BE2C (cell line): ENCODE results near the gene IFRD1.
"Not testable (repeated sequence)": the region's sequence is repeated elsewhere in the genome, so short reads cannot be mapped to it uniquely, and the experiment has no call there.

Source experiments
- DNase-seq: peaks from one replicate; pipeline ENCODE4 v3.0.0-alpha.2; 2020
- H3K27me3 ChIP-seq: fragments of 250-450 bp; sonication (Bioruptor Pico); 2 replicates; pipeline ENCODE4 v1.5.1; 2020; ENCODE audit warnings: mild to moderate bottlenecking
- H3K36me3 ChIP-seq: fragments of 250-450 bp; sonication (Bioruptor Pico); 2 replicates; pipeline ENCODE4 v1.5.1; 2020; ENCODE audit warnings: mild to moderate bottlenecking
- H3K4me1 ChIP-seq: fragments of 250-450 bp; sonication (Bioruptor Pico); 2 replicates; pipeline ENCODE4 v1.5.1; 2020
- H3K4me3 ChIP-seq: 2 replicates; pipeline ENCODE4 v1.5.1; 2011; ENCODE audit warnings: low read depth, low read length
- H3K9me3 ChIP-seq: fragments of 250-450 bp; sonication (Bioruptor Pico); 2 replicates; pipeline ENCODE4 v1.5.1; 2020
- CTCF ChIP-seq: IDR thresholded peaks from 2 replicates; pipeline ENCODE4 v1.5.1; 2012; ENCODE audit warnings: mild to moderate bottlenecking, low read depth, low read length

The IFRD1 gene

GRCh38 chr7:112510001-112510742 lies 59.9 kb downstream of the IFRD1 start:
- Histone ChIP-seq H3K4me3 (no peak overlapping the region), H3K9me3 (no peaks in the 10 kb centered on the region), H3K36me3 (no peaks in the 10 kb centered on the region), H3K4me1 (no peaks in the 10 kb centered on the region), H3K27me3 (peaks cover 5% of the 10 kb centered on the region; the same call in 1 of the 2 replicates)
- no peak for DNase-seq
- no peak for TF ChIP-seq CTCF

GRCh38 chr7:112510743-112511110 lies 60.5 kb downstream of the IFRD1 start:
- H3K27me3 ChIP-seq, result peaks cover 6% of the 10 kb centered on the region; the same call in 1 of the 2 replicates
- no peaks in the 10 kb centered on the region for H3K9me3 ChIP-seq
- no peak for TF ChIP-seq CTCF
- DNase-seq, result no peak
- H3K36me3 ChIP-seq, result no peaks in the 10 kb centered on the region
- H3K4me3 ChIP-seq, result no peak overlapping the region
- no peaks in the 10 kb centered on the region for H3K4me1 ChIP-seq

- no peaks in the 10 kb centered on the region for H3K4me1 ChIP-seq
- no peak for DNase-seq
- no peak overlapping the region for H3K4me3 ChIP-seq
- peaks cover 6% of the 10 kb centered on the region; the same call in 1 of the 2 replicates for H3K27me3 ChIP-seq
- no peaks in the 10 kb centered on the region for H3K36me3 ChIP-seq
- TF ChIP-seq CTCF, result no peak
- no peaks in the 10 kb centered on the region for H3K9me3 ChIP-seq
These were observed 61.4 kb downstream of the IFRD1 start for GRCh38 chr7:112511451-112512202.

- DNase-seq, result no peak
- Histone ChIP-seq H3K36me3 (no peaks in the 10 kb centered on the region), H3K4me3 (no peak overlapping the region), H3K9me3 (no peaks in the 10 kb centered on the region), H3K27me3 (peaks cover 14% of the 10 kb centered on the region), H3K4me1 (no peaks in the 10 kb centered on the region)
- TF ChIP-seq CTCF, result no peak
These were observed 62.4 kb downstream of the IFRD1 start for GRCh38 chr7:112512451-112513210.

GRCh38 chr7:112515989-112516388 lies 65.7 kb downstream of the IFRD1 start:
- no peak for DNase-seq
- H3K27me3 ChIP-seq, result peaks cover 17% of the 10 kb centered on the region
- H3K4me1 ChIP-seq, result no peaks in the 10 kb centered on the region
- H3K36me3 ChIP-seq, result no peaks in the 10 kb centered on the region
- no peaks in the 10 kb centered on the region for H3K9me3 ChIP-seq
- TF ChIP-seq CTCF, result no peak
- no peak overlapping the region for H3K4me3 ChIP-seq

GRCh38 chr7:112516418-112516817 lies 66.2 kb downstream of the IFRD1 start:
- not testable (repeated sequence) for H3K4me3 ChIP-seq, H3K4me1 ChIP-seq, H3K9me3 ChIP-seq, DNase-seq, H3K36me3 ChIP-seq
- peaks cover 17% of the 10 kb centered on the region for H3K27me3 ChIP-seq
